SK-N-SH (cell line): ENCODE measurements around the gene HM13. TPM values are rescaled to one million over a fixed set of nuclear protein-coding genes. Genes with fewer than 3 reads are reported as not detected.
A peak's percentile ranks its signal among the peaks of the same experiment; 100 is the strongest.

Source experiments
- CTCF ChIA-PET: fragments of 300-600, 350-600 bp; formaldehyde crosslinking; extraction: SDS; loops from one replicate; lab custom pipeline; 2021; lab: Yijun Ruan, JAX
- POLR2A ChIA-PET: fragments of 350-600 bp; sonication (Branson Sonifier 250); formaldehyde crosslinking; extraction: SDS; loops from one replicate; lab custom pipeline; 2020; ENCODE audit warnings: antibody characterized with exemption, inconsistent platforms; lab: Yijun Ruan, JAX
- DNase-seq: peaks from one replicate; pipeline ENCODE4 v3.0.0; 2012
- H2AFZ ChIP-seq: fragments of 200-600 bp; sonication (generic); 2 replicates; pipeline ENCODE4 v1.8.1; 2016; ENCODE audit warnings: antibody characterized with exemption, mild to moderate bottlenecking, low read depth
- H3F3A ChIP-seq: fragments of 200-600 bp; sonication (generic); replicated peaks from 2 replicates; pipeline ENCODE3; 2016; ENCODE audit warnings: antibody characterized with exemption, mild to moderate bottlenecking; ENCODE audit not compliant: insufficient read depth
- H3K27ac ChIP-seq, 2 experiments: fragments of 200-500 bp in 1 of 2; fragments of 200-600 bp in 1 of 2; sonication (Bioruptor generic) in 1 of 2; sonication (generic), shearing (Covaris generic) in 1 of 2; 2 replicates each; pipeline versions ENCODE4 v1.5.1 to v1.6.1; 2014 to 2016; ENCODE audit warnings: low read depth in 2 of 2, inconsistent platforms in 1 of 2, low read length in 1 of 2, mild to moderate bottlenecking in 1 of 2, mixed read lengths in 1 of 2
- H3K27me3 ChIP-seq: fragments of 200-600 bp; sonication (generic), shearing (Covaris generic); 2 replicates; pipeline ENCODE4 v1.6.1; 2016; ENCODE audit warnings: mixed run types; ENCODE audit not compliant: insufficient read depth
- H3K36me3 ChIP-seq, 2 experiments: fragments of 200-500 bp in 1 of 2; fragments of 200-600 bp in 1 of 2; sonication (Bioruptor generic) in 1 of 2; sonication (generic) in 1 of 2; replicated peaks in 1 of 2; 2 replicates each; pipeline versions ENCODE3 to v1.5.1; 2014 to 2016; ENCODE audit warnings: low read length in 1 of 2, mild to moderate bottlenecking in 1 of 2; ENCODE audit not compliant: insufficient read depth in 2 of 2, control insufficient read depth in 1 of 2
- H3K4me1 ChIP-seq, 2 experiments: fragments of 200-500 bp in 1 of 2; fragments of 200-600 bp in 1 of 2; sonication (Bioruptor generic) in 1 of 2; sonication (generic), shearing (Covaris generic) in 1 of 2; 2 replicates each; pipeline versions ENCODE4 v1.5.1 to v1.6.1; 2014 to 2016; ENCODE audit warnings: low read depth in 1 of 2, low read length in 1 of 2, mixed run types in 1 of 2; ENCODE audit not compliant: insufficient read depth in 2 of 2, control insufficient read depth in 1 of 2
- H3K4me2 ChIP-seq: fragments of 200-600 bp; sonication (generic), shearing (Covaris generic); 2 replicates; pipeline ENCODE4 v1.6.1; 2017; ENCODE audit warnings: mixed run types
- H3K4me3 ChIP-seq, 2 experiments: fragments of 200-500 bp in 1 of 2; fragments of 200-600 bp in 1 of 2; sonication (Bioruptor generic) in 1 of 2; sonication (generic), shearing (Covaris generic) in 1 of 2; 2 replicates each; pipeline versions ENCODE4 v1.5.1 to v1.8.1; 2014 to 2016; ENCODE audit warnings: low read depth in 2 of 2, inconsistent platforms in 1 of 2, low read length in 1 of 2, mild to moderate bottlenecking in 1 of 2, mixed read lengths in 1 of 2, moderate library complexity in 1 of 2
- H3K79me2 ChIP-seq: fragments of 200-600 bp; sonication (generic); 2 replicates; pipeline ENCODE4 v1.8.1; 2017; ENCODE audit warnings: mild to moderate bottlenecking; ENCODE audit not compliant: insufficient read depth
- H3K9ac ChIP-seq: fragments of 200-600 bp; sonication (generic); 2 replicates; pipeline ENCODE4 v1.6.1; 2017; ENCODE audit warnings: mixed run types
- H3K9me2 ChIP-seq: fragments of 200-600 bp; sonication (generic); 2 replicates; pipeline ENCODE4 v1.6.1; 2017; ENCODE audit warnings: mixed run types
- H3K9me3 ChIP-seq: fragments of 200-600 bp; sonication (generic); 2 replicates; pipeline ENCODE4 v1.6.1; 2017; ENCODE audit warnings: mixed run types, mild to moderate bottlenecking, moderate library complexity
- H4K20me1 ChIP-seq: fragments of 200-600 bp; sonication (generic); 2 replicates; pipeline ENCODE4 v1.6.1; 2017; ENCODE audit warnings: mild to moderate bottlenecking, mixed run types; ENCODE audit not compliant: insufficient read depth
- CHD2 ChIP-seq: fragments of 150-350 bp; IDR thresholded peaks from 2 replicates; pipeline ENCODE4 v1.6.1; 2018; ENCODE audit warnings: low read length; ENCODE audit not compliant: partially characterized antibody
- CTCF ChIP-seq: fragments of 200-600 bp; sonication (generic); IDR thresholded peaks from 2 replicates; pipeline ENCODE4 v1.6.1; 2017; ENCODE audit warnings: antibody characterized with exemption, mild to moderate bottlenecking, moderate library complexity
- EZH2phosphoT487 ChIP-seq: fragments of 200-600 bp; sonication (generic); IDR thresholded peaks from 2 replicates; pipeline ENCODE4 v1.6.1; 2017; ENCODE audit warnings: low read depth, mixed run types, mild to moderate bottlenecking, antibody characterized with exemption, moderate library complexity, borderline replicate concordance
- FOSL2 ChIP-seq: IDR thresholded peaks from 2 replicates; pipeline ENCODE4 v1.4.0; 2012; ENCODE audit warnings: low read depth, mild to moderate bottlenecking, moderate library complexity, borderline replicate concordance
- GATA2 ChIP-seq: sonication (generic); formaldehyde crosslinking; IDR thresholded peaks from 2 replicates; pipeline ENCODE4 v1.5.0; 2020; ENCODE audit warnings: mild to moderate bottlenecking, missing genetic modification reagents
- MEF2A ChIP-seq: IDR thresholded peaks from 2 replicates; pipeline ENCODE4 v1.4.0; 2012; ENCODE audit warnings: low read depth, borderline replicate concordance
- SMC3 ChIP-seq: IDR thresholded peaks from 2 replicates; pipeline ENCODE4 v1.6.1; 2012; ENCODE audit warnings: low read depth, low read length, improper control_type of control experiment
- TAF1 ChIP-seq: IDR thresholded peaks from 2 replicates; pipeline ENCODE4 v1.6.1; 2012; ENCODE audit warnings: low read depth, mild to moderate bottlenecking, low read length, moderate library complexity, borderline replicate concordance
- TCF12 ChIP-seq: IDR thresholded peaks from 2 replicates; pipeline ENCODE4 v1.4.0; 2012
- USF2 ChIP-seq: fragments of 150-350 bp; IDR thresholded peaks from 2 replicates; pipeline ENCODE4 v1.6.1; 2017; ENCODE audit warnings: antibody characterized with exemption, low read length, low read depth, borderline replicate concordance
- ZBTB33 ChIP-seq: IDR thresholded peaks from 2 replicates; pipeline ENCODE4 v1.4.0; 2012; ENCODE audit warnings: low read depth, borderline replicate concordance
- WGBS: methylation state at CpG from one replicate; pipeline ENCODE4 v1.1.6; 2017; ENCODE audit warnings: low lambda C conversion rate; 5-methylcytosine and 5-hydroxymethylcytosine counted together
- polyA plus RNA-seq, 3 experiments: library from polyadenylated mRNA; depleted of rRNA; stranded (reverse); fragments of >200 nt; gene quantifications; 2 replicates each; pipeline ENCODE4 v1.2.3, GENCODE V29; 2012

Gene HM13
- polyA plus RNA-seq, 1 of the 3 experiments (the other 2 are of a cell fraction): 160 TPM

GRCh38 chr20:31523361-31524283 is 9.4 kb downstream of the HM13 start:
- H4K20me1 ChIP-seq: peaks cover 78% of the 10 kb centered on the region
- CTCF ChIA-PET: interaction anchor here (1.1 kb wide), 1 partner anchor 65 kb away, joined by 3 read pairs; no protein-coding TSS in a partner anchor
- H3K36me3 ChIP-seq: peaks cover 9 to 53% of the 10 kb centered on the region in 2 experiments
- DNase-seq: no peak
- WGBS: 95% methylated on average over 8 of the region's 8 CpGs
- H3K4me1 ChIP-seq: no peaks in the 10 kb centered on the region
- no peaks in the 10 kb centered on the region for H3K9me3 ChIP-seq
- no peaks in the 10 kb centered on the region for H3K27me3 ChIP-seq
- H3K4me3 ChIP-seq: no peak overlapping the region
- POLR2A ChIA-PET: no interaction called here
- peaks cover 8% of the 10 kb centered on the region for H3F3A ChIP-seq
- H2AFZ ChIP-seq: no peak overlapping the region
- TF ChIP-seq CHD2: no peak
- TF ChIP-seq GATA2 (CRISPR knock-in tag): no peak
- TF ChIP-seq FOSL2: 0 out of 2 replicates have a peak, but pooled peaks have one; percentile 5
- TF ChIP-seq TAF1: no peak
- TF ChIP-seq TCF12: no peak
- H3K4me2 ChIP-seq: peak overlapping the region; percentile 41; the same call in 1 of the 2 replicates
- no peak overlapping the region for H3K9ac ChIP-seq
- no peak overlapping the region for H3K27ac ChIP-seq
- no peaks in the 10 kb centered on the region for H3K9me2 ChIP-seq
- peaks cover 100% of the 10 kb centered on the region for H3K79me2 ChIP-seq

DNA sequence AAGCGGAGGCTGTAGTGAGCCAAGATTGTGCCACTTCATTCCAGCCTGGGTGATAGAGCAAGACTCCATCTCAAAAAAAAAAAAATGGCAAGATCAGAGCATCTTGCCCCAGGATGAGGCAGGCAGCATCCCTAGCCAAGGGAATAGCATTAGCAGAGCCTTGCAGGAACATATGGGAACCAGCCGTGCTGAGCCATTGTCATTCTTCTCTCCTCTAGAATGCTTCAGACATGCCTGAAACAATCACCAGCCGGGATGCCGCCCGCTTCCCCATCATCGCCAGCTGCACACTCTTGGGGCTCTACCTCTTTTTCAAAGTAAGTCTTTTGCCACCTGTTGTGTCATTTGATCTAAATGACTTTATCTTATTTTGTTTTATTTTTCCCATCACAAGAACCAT is 13.0 kb downstream of the HM13 start:
- Histone ChIP-seq H3K4me2 (no peak overlapping the region), H3K36me3 (peaks cover 9 to 62% of the 10 kb centered on the region in 2 experiments), H3K4me3 (no peak overlapping the region), H3F3A (peaks cover 4% of the 10 kb centered on the region), H2AFZ (no peak overlapping the region), H3K4me1 (no peaks in the 10 kb centered on the region), H3K27me3 (no peaks in the 10 kb centered on the region), H4K20me1 (peaks cover 43% of the 10 kb centered on the region), H3K9me2 (no peaks in the 10 kb centered on the region), H3K27ac (no peak overlapping the region), H3K9me3 (no peaks in the 10 kb centered on the region), H3K79me2 (peaks cover 100% of the 10 kb centered on the region), H3K9ac (no peak overlapping the region)
- 98% methylated on average over 6 of the region's 6 CpGs for WGBS
- ChIA-PET CTCF (interaction anchor here (0.7 kb wide), 1 partner anchor 67 kb away, joined by 3 read pairs; no protein-coding TSS in a partner anchor), POLR2A (no interaction called here)
- DNase-seq: no peak
- no peak for TF ChIP-seq SMC3
- no peak for TF ChIP-seq TCF12
- no peak for TF ChIP-seq CTCF
- TF ChIP-seq EZH2phosphoT487: no peak
- no peak for TF ChIP-seq USF2
- no peak for TF ChIP-seq ZBTB33
- TF ChIP-seq MEF2A: no peak
